OCI-LY7 (cell line): Measurements from ENCODE around the gene HMGCLL1.

Source experiments
- EZH2phosphoT487 ChIP-seq: fragments of 200-600 bp; sonication (generic); IDR thresholded peaks from 2 replicates; pipeline ENCODE4 v1.6.1; 2018; ENCODE audit warnings: low read depth, borderline replicate concordance, mild to moderate bottlenecking, mixed run types, antibody characterized with exemption, low read length, moderate library complexity, mixed read lengths
- TF ChIP-seq, protein P1 (sequence below): fragments of 200-600 bp; sonication (generic); conservative IDR thresholded peaks from 2 replicates; pipeline ENCODE4 v1.5.1; 2014; ENCODE audit warnings: mild to moderate bottlenecking, antibody characterized with exemption, low read length, moderate library complexity, mixed read lengths

- TF ChIP-seq, protein P1, sequence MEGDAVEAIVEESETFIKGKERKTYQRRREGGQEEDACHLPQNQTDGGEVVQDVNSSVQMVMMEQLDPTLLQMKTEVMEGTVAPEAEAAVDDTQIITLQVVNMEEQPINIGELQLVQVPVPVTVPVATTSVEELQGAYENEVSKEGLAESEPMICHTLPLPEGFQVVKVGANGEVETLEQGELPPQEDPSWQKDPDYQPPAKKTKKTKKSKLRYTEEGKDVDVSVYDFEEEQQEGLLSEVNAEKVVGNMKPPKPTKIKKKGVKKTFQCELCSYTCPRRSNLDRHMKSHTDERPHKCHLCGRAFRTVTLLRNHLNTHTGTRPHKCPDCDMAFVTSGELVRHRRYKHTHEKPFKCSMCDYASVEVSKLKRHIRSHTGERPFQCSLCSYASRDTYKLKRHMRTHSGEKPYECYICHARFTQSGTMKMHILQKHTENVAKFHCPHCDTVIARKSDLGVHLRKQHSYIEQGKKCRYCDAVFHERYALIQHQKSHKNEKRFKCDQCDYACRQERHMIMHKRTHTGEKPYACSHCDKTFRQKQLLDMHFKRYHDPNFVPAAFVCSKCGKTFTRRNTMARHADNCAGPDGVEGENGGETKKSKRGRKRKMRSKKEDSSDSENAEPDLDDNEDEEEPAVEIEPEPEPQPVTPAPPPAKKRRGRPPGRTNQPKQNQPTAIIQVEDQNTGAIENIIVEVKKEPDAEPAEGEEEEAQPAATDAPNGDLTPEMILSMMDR, result no peak
- no peak for TF ChIP-seq EZH2phosphoT487
Measured at GRCh38 chr6:55497694-55498093, 81.3 kb downstream of the HMGCLL1 start.
